ENCODE measurements around the gene ENPEP.
A peak's percentile ranks its signal among the peaks of the same experiment; 100 is the strongest.

The ENPEP gene

GRCh38 chr4:110504084-110504435 lies 28.1 kb downstream of the ENPEP start:
- DNase-seq, result no peak
- no peak overlapping the region for H4K91ac ChIP-seq (ENCODE audit: low read length)
- no peak overlapping the region for H4K8ac ChIP-seq (ENCODE audit: low read length)
- H3K79me1 ChIP-seq (replicated peaks; ENCODE audit: low read length, poor library complexity, severe bottlenecking), result no peaks in the 10 kb centered on the region
- H3K9me3 ChIP-seq (ENCODE audit: control insufficient read depth, low read length), result no peaks in the 10 kb centered on the region
- no peak overlapping the region for H2BK120ac ChIP-seq (ENCODE audit: low read depth, low read length)
- no peaks in the 10 kb centered on the region for H3K4me1 ChIP-seq (ENCODE audit: control insufficient read depth, insufficient read depth, low read depth, low read length)
- no peak overlapping the region for H3K9ac ChIP-seq (ENCODE audit: low read length)
- H3K27ac ChIP-seq (ENCODE audit: low read length, poor library complexity, severe bottlenecking), result no peak overlapping the region
- H3K4me3 ChIP-seq (ENCODE audit: insufficient read depth in 1 of 2, low read depth in 1 of 2, low read length in 2 of 2), result peak overlapping the region in 1 of 2 experiments; percentile 33
- H3K27me3 ChIP-seq (ENCODE audit: control insufficient read depth in 1 of 2, insufficient read depth in 1 of 2, low read length in 2 of 2), result no peaks in the 10 kb centered on the region
- no peak overlapping the region for H2BK5ac ChIP-seq (ENCODE audit: low read depth, low read length, poor library complexity, severe bottlenecking)
- H3K23ac ChIP-seq (ENCODE audit: low read length in 2 of 2), result peak overlapping the region in 1 of 2 experiments; percentile 42
- H3K18ac ChIP-seq (ENCODE audit: low read depth in 1 of 2, low read length in 2 of 2), result peak overlapping the region in 1 of 2 experiments; percentile 64
- H3K4ac ChIP-seq (ENCODE audit: low read depth in 1 of 2, low read length in 2 of 2), result no peak overlapping the region
- no peak overlapping the region for H3K4me2 ChIP-seq (ENCODE audit: low read length, poor library complexity, severe bottlenecking)
- WGBS, result 97% methylated on average over 2 of the region's 2 CpGs
- no peak overlapping the region for H2AFZ ChIP-seq (ENCODE audit: low read depth, low read length)
- no peak overlapping the region for H2AK5ac ChIP-seq (ENCODE audit: low read length, severe bottlenecking)
- H3K14ac ChIP-seq (ENCODE audit: low read length in 2 of 2), result peak overlapping the region in 1 of 2 experiments; percentile 55
- no peak overlapping the region for H2BK15ac ChIP-seq (ENCODE audit: low read depth, poor library complexity, severe bottlenecking)
- H2BK12ac ChIP-seq (ENCODE audit: low read length in 2 of 2), result no peak overlapping the region
- peaks cover 0 to 3% of the 10 kb centered on the region in 2 experiments for H3K36me3 ChIP-seq (ENCODE audit: control insufficient read depth in 1 of 2, insufficient read depth in 2 of 2, low read depth in 1 of 2, low read length in 2 of 2)

DNA sequence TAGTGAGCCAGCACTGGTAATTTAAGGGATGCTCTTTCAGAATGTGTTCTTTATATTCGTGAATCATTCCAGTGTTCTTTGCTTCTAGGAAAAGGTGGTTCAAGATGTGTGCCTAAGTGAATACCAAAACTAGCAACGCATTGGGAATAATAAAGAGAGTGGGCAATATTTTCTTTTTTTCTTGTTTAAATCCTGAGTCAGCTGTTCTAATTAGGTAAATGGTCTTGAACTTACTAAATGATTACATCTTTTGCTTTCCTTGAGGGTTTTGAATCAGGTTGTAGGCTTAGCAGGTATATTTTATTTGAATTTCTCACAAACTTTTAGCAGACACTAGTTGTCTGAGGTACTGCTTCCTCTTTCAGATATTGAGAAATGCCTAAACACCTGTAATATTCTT lies 29.5 kb downstream of the ENPEP start:
- Histone ChIP-seq H4K91ac (ENCODE audit: low read length) (no peak overlapping the region), H3K79me1 (replicated peaks; ENCODE audit: low read length, poor library complexity, severe bottlenecking) (no peaks in the 10 kb centered on the region)
- 92% methylated on average over 2 of the region's 2 CpGs for WGBS

GRCh38 chr4:110508827-110509710 lies 33.1 kb downstream of the ENPEP start:
- peak overlapping the region; percentile 38 for H2AK5ac ChIP-seq (ENCODE audit: low read length, severe bottlenecking)
- H3K27ac ChIP-seq (ENCODE audit: low read length, poor library complexity, severe bottlenecking), result no peak overlapping the region
- no peak overlapping the region for H3K4me2 ChIP-seq (ENCODE audit: low read length, poor library complexity, severe bottlenecking)
- no peaks in the 10 kb centered on the region for H3K36me3 ChIP-seq (ENCODE audit: control insufficient read depth in 1 of 2, insufficient read depth in 2 of 2, low read depth in 1 of 2, low read length in 2 of 2)
- no peak overlapping the region for H4K91ac ChIP-seq (ENCODE audit: low read length)
- no peak overlapping the region for H3K9ac ChIP-seq (ENCODE audit: low read length)
- H2BK5ac ChIP-seq (ENCODE audit: low read depth, low read length, poor library complexity, severe bottlenecking), result no peak overlapping the region
- H3K23ac ChIP-seq (ENCODE audit: low read length in 2 of 2), result no peak overlapping the region
- no peak overlapping the region for H3K4ac ChIP-seq (ENCODE audit: low read depth in 1 of 2, low read length in 2 of 2)
- no peak overlapping the region for H2BK120ac ChIP-seq (ENCODE audit: low read depth, low read length)
- H3K9me3 ChIP-seq (ENCODE audit: control insufficient read depth, low read length), result no peaks in the 10 kb centered on the region
- WGBS, result 93% methylated on average over 1 of the region's 4 CpGs
- H2BK15ac ChIP-seq (ENCODE audit: low read depth, poor library complexity, severe bottlenecking), result no peak overlapping the region
- no peak overlapping the region for H3K4me3 ChIP-seq (ENCODE audit: insufficient read depth in 1 of 2, low read depth in 1 of 2, low read length in 2 of 2)
- no peak overlapping the region for H4K8ac ChIP-seq (ENCODE audit: low read length)
- no peak overlapping the region for H3K18ac ChIP-seq (ENCODE audit: low read depth in 1 of 2, low read length in 2 of 2)
- no peaks in the 10 kb centered on the region for H3K4me1 ChIP-seq (ENCODE audit: control insufficient read depth, insufficient read depth, low read depth, low read length)
- H3K14ac ChIP-seq (ENCODE audit: low read length in 2 of 2), result no peak overlapping the region
- no peaks in the 10 kb centered on the region for H3K79me1 ChIP-seq (replicated peaks; ENCODE audit: low read length, poor library complexity, severe bottlenecking)
- no peaks in the 10 kb centered on the region for H3K27me3 ChIP-seq (ENCODE audit: control insufficient read depth in 1 of 2, insufficient read depth in 1 of 2, low read length in 2 of 2)
- no peak overlapping the region for H2AFZ ChIP-seq (ENCODE audit: low read depth, low read length)
- peak; percentile 51 for DNase-seq
- no peak overlapping the region for H2BK12ac ChIP-seq (ENCODE audit: low read length in 2 of 2)

More for the DNA sequence above, 29.5 kb downstream of the ENPEP start:
- no peak overlapping the region for H3K18ac ChIP-seq (ENCODE audit: low read depth in 1 of 2, low read length in 2 of 2)
- no peaks in the 10 kb centered on the region for H3K4me1 ChIP-seq (ENCODE audit: control insufficient read depth, insufficient read depth, low read depth, low read length)
- H3K23ac ChIP-seq (ENCODE audit: low read length in 2 of 2), result no peak overlapping the region
- no peak overlapping the region for H3K14ac ChIP-seq (ENCODE audit: low read length in 2 of 2)
- H3K27me3 ChIP-seq (ENCODE audit: control insufficient read depth in 1 of 2, insufficient read depth in 1 of 2, low read length in 2 of 2), result no peaks in the 10 kb centered on the region
- peaks cover 0 to 3% of the 10 kb centered on the region in 2 experiments for H3K36me3 ChIP-seq (ENCODE audit: control insufficient read depth in 1 of 2, insufficient read depth in 2 of 2, low read depth in 1 of 2, low read length in 2 of 2)
- H2AFZ ChIP-seq (ENCODE audit: low read depth, low read length), result no peak overlapping the region
- H2BK15ac ChIP-seq (ENCODE audit: low read depth, poor library complexity, severe bottlenecking), result no peak overlapping the region
- no peak overlapping the region for H3K4me3 ChIP-seq (ENCODE audit: insufficient read depth in 1 of 2, low read depth in 1 of 2, low read length in 2 of 2)
- no peak overlapping the region for H2BK120ac ChIP-seq (ENCODE audit: low read depth, low read length)
- no peak overlapping the region for H3K4me2 ChIP-seq (ENCODE audit: low read length, poor library complexity, severe bottlenecking)
- H3K27ac ChIP-seq (ENCODE audit: low read length, poor library complexity, severe bottlenecking), result no peak overlapping the region
- H3K9me3 ChIP-seq (ENCODE audit: control insufficient read depth, low read length), result no peaks in the 10 kb centered on the region
- DNase-seq, result no peak
- H3K4ac ChIP-seq (ENCODE audit: low read depth in 1 of 2, low read length in 2 of 2), result no peak overlapping the region
- no peak overlapping the region for H2AK5ac ChIP-seq (ENCODE audit: low read length, severe bottlenecking)
- no peak overlapping the region for H4K8ac ChIP-seq (ENCODE audit: low read length)
- H2BK5ac ChIP-seq (ENCODE audit: low read depth, low read length, poor library complexity, severe bottlenecking), result no peak overlapping the region
- H2BK12ac ChIP-seq (ENCODE audit: low read length in 2 of 2), result no peak overlapping the region
- H3K9ac ChIP-seq (ENCODE audit: low read length), result no peak overlapping the region

GRCh38 chr4:110510277-110510676 lies 34.3 kb downstream of the ENPEP start:
- 70% methylated on average over 2 of the region's 2 CpGs for WGBS
- Histone ChIP-seq H3K4me2 (ENCODE audit: low read length, poor library complexity, severe bottlenecking) (no peak overlapping the region), H3K79me1 (replicated peaks; ENCODE audit: low read length, poor library complexity, severe bottlenecking) (no peaks in the 10 kb centered on the region), H2BK12ac (ENCODE audit: low read length in 2 of 2) (no peak overlapping the region), H3K4me3 (ENCODE audit: insufficient read depth in 1 of 2, low read depth in 1 of 2, low read length in 2 of 2) (no peak overlapping the region), H3K23ac (ENCODE audit: low read length in 2 of 2) (no peak overlapping the region), H2BK120ac (ENCODE audit: low read depth, low read length) (no peak overlapping the region), H3K36me3 (ENCODE audit: control insufficient read depth in 1 of 2, insufficient read depth in 2 of 2, low read depth in 1 of 2, low read length in 2 of 2) (no peaks in the 10 kb centered on the region), H2AFZ (ENCODE audit: low read depth, low read length) (no peak overlapping the region), H3K4me1 (ENCODE audit: control insufficient read depth, insufficient read depth, low read depth, low read length) (no peaks in the 10 kb centered on the region), H4K8ac (ENCODE audit: low read length) (no peak overlapping the region), H2BK5ac (ENCODE audit: low read depth, low read length, poor library complexity, severe bottlenecking) (no peak overlapping the region), H3K9ac (ENCODE audit: low read length) (no peak overlapping the region), H3K27ac (ENCODE audit: low read length, poor library complexity, severe bottlenecking) (no peak overlapping the region), H3K14ac (ENCODE audit: low read length in 2 of 2) (no peak overlapping the region), H3K27me3 (ENCODE audit: control insufficient read depth in 1 of 2, insufficient read depth in 1 of 2, low read length in 2 of 2) (no peaks in the 10 kb centered on the region), H2AK5ac (ENCODE audit: low read length, severe bottlenecking) (no peak overlapping the region), H4K91ac (ENCODE audit: low read length) (no peak overlapping the region), H3K9me3 (ENCODE audit: control insufficient read depth, low read length) (no peaks in the 10 kb centered on the region), H3K4ac (ENCODE audit: low read depth in 1 of 2, low read length in 2 of 2) (no peak overlapping the region), H2BK15ac (ENCODE audit: low read depth, poor library complexity, severe bottlenecking) (no peak overlapping the region), H3K18ac (ENCODE audit: low read depth in 1 of 2, low read length in 2 of 2) (no peak overlapping the region)
- no peak for DNase-seq

Data from mesenchymal stem cell (in vitro differentiated cells and primary cell).